Stimulated activated naive CD8-positive, alpha-beta T cell treated with anti-CD3 and anti-CD28 coated beads, Interleukin-15, amount 100 ng/mL, for 72 hours (primary cell): ENCODE data around the gene IFT122.

Experiments
- ATAC-seq: fragments of 150-1000 bp; cut with Tn5 transposase; 2 replicates; pipeline ENCODE4 v1.10.0; 2021; ENCODE audit warnings: mild to moderate bottlenecking, moderate library complexity
- DNase-seq, 2 donors: peaks; one replicate each; pipeline ENCODE4 v3.0.0; 2021 to 2022
- H3K27ac Mint-ChIP-seq, 2 donors: one replicate each; pipeline ENCODE4 v1.8.0; 2022; ENCODE audit warnings: mild to moderate bottlenecking in 2 of 2, mixed read lengths in 2 of 2, moderate library complexity in 2 of 2
- H3K27me3 Mint-ChIP-seq: one replicate; pipeline ENCODE4 v1.8.0; 2022; ENCODE audit warnings: mixed read lengths
- H3K4me1 Mint-ChIP-seq: one replicate; pipeline ENCODE4 v1.8.0; 2022; ENCODE audit warnings: mild to moderate bottlenecking, mixed read lengths
- H3K4me3 Mint-ChIP-seq, 2 donors: one replicate each; pipeline ENCODE4 v1.8.0; 2022; ENCODE audit warnings: mild to moderate bottlenecking in 2 of 2, mixed read lengths in 2 of 2, moderate library complexity in 1 of 2
- H3K9me3 Mint-ChIP-seq, 2 donors: one replicate each; pipeline ENCODE4 v1.8.0; 2022; ENCODE audit warnings: mixed read lengths in 2 of 2

The IFT122 gene

DNA sequence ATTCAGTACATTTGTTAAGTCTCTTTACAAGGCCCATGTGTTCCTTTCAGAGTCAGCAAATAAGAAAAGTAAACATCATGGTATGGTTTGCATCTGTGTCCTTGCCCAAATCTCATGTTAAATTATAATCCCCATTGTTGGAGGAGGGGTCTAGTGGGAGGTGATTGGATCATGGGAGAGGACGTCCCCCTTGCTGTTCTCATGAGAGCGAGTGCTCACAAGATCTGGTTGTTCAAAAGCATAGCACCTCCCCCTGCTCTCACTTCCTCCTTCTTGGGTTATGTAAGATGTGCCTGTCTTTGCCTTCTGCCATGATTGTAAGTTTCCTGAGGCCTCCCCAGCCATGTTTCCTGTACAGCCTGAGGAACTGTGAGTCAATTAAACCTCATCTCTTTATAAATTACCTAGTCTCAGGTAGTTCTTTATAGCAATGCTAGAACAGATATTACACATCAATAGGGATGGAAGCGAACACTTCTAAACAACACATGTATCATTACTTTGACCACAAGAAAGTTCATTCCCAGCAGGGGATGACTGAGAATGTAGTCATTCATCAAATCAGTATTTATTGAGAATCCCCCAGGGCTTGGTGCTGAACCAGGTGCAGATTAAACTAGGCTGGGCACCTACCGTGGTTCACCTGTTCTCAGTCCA is 15.7 kb upstream of the IFT122 start:
- H3K27ac Mint-ChIP-seq: peak overlapping the region; percentile 3 to 54
- DNase-seq (no peak), ATAC-seq (peak; percentile 39)

DNA sequence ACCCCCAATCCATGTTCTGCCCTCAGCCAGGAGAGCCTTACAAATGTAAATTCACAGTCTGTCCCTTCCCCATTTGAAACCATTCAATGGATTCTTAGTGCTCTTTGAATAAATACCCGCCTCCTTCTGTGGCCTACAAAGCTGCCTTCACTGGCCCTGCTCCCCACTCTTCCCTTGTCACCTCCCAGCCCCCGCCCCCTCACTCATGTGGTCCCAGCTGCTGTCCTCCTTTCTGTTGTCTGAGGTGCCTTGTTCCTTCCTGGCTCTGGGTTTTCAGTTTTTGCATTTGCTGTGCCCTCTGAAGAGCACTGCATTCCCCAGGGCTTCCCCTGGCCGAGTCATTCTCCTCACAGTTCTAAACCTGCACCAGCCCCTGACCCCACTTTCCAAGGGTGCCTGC is 14.8 kb upstream of the IFT122 start:
- Mint-ChIP-seq H3K27ac (peak overlapping the region; percentile 35 to 36), H3K4me1 (peaks cover 43% of the 10 kb centered on the region), H3K27me3 (peaks cover 18% of the 10 kb centered on the region), H3K9me3 (no peaks in the 10 kb centered on the region), H3K4me3 (no peak overlapping the region)
- DNase-seq: no peak
- ATAC-seq: no peak

More for the DNA sequence above, 15.7 kb upstream of the IFT122 start:
- Mint-ChIP-seq H3K9me3 (no peaks in the 10 kb centered on the region), H3K4me3 (no peak overlapping the region), H3K4me1 (peaks cover 35% of the 10 kb centered on the region), H3K27me3 (peaks cover 18% of the 10 kb centered on the region)

DNA sequence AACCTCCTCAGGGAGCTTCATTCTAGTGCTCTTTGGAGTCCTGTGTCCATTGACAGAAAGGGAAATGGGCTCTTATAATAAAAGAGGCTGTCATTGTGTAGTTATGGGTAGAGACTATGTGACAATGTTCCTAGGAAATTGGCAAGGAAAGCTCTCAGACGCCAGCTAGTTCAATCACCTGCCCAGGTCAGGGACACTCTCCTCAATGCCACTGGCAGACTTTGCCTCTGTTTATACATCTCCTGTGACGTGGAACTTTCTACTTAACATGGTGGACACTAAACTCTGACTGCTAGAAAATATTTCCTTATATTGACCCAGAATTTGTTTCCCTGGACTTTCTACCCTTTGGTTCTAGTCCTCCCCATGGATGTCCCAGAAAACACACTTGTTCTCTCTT is 14.4 kb upstream of the IFT122 start:
- no peak for DNase-seq
- no peak for ATAC-seq
- H3K27ac Mint-ChIP-seq: peak overlapping the region; percentile 35 to 36
- peaks cover 43% of the 10 kb centered on the region for H3K4me1 Mint-ChIP-seq
- no peaks in the 10 kb centered on the region for H3K9me3 Mint-ChIP-seq
- H3K27me3 Mint-ChIP-seq: peaks cover 18% of the 10 kb centered on the region
- no peak overlapping the region for H3K4me3 Mint-ChIP-seq

DNA sequence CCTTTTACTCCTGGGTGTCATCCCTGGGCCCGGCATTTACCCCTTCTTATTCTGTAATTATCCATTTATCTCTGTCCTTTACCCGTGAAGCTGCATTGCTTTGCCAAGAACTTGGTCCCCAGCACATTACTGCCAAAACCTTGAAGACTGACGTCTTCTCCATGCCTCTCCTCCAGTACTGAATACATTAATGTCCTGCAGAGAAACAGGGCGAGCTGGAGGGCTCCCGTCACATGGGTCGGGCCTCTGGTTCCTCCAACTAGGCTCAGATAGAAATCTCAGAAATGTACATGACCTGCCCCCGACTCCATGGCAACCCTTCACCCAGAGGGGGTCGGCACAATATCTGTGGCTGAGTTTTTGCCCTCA is 12.0 kb upstream of the IFT122 start:
- no peak for DNase-seq
- Mint-ChIP-seq H3K27ac (no peak overlapping the region), H3K4me1 (peaks cover 52% of the 10 kb centered on the region), H3K27me3 (peaks cover 18% of the 10 kb centered on the region), H3K4me3 (peak overlapping the region; percentile 78 to 80), H3K9me3 (no peaks in the 10 kb centered on the region)
- no peak for ATAC-seq

DNA sequence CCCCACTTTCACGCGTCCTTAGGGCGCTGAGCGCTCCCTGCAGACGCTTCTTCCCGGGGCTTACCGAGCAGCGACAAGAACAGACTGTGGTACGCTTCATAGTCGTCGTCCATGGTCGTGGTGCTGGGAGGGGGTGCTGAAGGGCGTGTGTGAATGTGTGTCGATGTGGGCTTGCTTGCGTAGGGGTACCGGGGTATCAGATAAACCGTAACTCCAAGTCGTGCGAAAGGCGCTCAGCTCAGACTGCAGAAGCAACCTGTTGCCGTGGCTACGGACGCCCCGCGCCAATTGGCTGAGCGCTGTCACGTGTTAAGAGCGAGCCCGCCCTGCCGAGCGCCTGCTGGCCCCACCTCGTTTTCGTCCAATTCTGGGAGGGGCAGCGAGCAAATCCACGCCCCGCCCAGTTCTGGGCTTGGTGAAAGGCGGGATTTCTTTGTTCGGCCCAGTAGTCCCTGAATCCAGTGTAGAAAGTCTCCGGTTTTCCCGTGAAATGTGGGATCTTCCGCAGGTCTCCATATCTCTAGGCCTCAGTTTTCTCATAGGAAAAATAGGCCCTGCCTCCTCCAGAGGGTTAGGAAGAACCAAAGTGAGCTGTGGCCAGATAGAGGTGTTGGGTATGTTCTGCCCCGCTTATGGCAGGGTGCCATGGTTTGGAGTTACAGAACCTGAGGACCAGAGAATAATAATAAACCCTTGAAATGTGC is 11.5 kb upstream of the IFT122 start, which contains the start of gene EFCAB12:
EFCAB12 (minus strand) TSS at position 261 of the 704 bp plus-strand sequence; CDS start at position 113, 148 bp downstream.
- Mint-ChIP-seq H3K4me1 (peaks cover 52% of the 10 kb centered on the region), H3K27ac (peak within 1 kb of the TSS in 1 of 2 donors; percentile 97), H3K4me3 (peak within 1 kb of the TSS; percentile 78 to 80), H3K9me3 (no peaks in the 10 kb centered on the region), H3K27me3 (peaks cover 18% of the 10 kb centered on the region)
- peak; percentile 95 for ATAC-seq
- peak; percentile 81 to 88 for DNase-seq

DNA sequence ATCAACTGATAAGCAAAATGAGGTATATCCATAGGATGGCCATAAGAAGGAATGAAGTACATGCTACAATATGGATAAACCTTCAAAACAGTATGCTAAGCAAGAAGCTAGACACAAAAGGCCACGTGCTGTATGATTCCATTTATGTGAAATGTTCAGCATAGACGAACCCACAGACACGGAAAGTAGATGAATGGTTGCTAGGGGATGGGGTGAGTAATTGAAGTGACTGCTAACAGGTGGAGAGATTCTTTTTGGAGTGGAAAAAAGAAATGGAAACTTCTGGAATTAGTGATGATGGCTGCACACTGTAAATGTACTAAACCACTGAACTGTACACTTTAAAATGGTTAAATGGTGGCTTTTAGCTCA is 11.0 kb upstream of the IFT122 start:
- no peaks in the 10 kb centered on the region for H3K9me3 Mint-ChIP-seq
- peak overlapping the region in 1 of 2 donors; percentile 80 for H3K4me3 Mint-ChIP-seq
- peak overlapping the region in 1 of 2 donors; percentile 97 for H3K27ac Mint-ChIP-seq
- H3K4me1 Mint-ChIP-seq: peaks cover 53% of the 10 kb centered on the region
- peak; percentile 31 for ATAC-seq
- no peak for DNase-seq
- H3K27me3 Mint-ChIP-seq: peaks cover 18% of the 10 kb centered on the region

DNA sequence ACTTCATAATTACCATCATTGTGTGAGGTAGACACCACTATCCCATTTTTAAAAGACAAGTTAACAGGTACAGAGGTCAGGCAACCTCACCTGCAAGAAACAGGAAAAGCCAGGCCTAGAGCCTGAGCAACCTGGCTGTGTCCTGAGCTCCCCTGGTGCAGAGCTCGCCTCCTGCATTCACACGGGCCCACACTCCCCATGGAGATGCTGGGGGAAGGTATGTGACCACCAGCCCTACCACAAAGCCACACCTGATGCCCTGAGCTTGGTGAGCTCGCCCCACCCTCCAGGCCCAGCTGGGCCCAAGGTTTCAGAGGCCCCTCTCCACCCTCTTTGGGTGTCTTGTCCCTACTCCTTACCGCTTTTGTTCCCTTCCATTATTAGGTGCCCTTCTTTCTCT is 10.4 kb upstream of the IFT122 start:
- Mint-ChIP-seq H3K4me3 (peak overlapping the region in 1 of 2 donors; percentile 15), H3K27ac (peak overlapping the region in 1 of 2 donors; percentile 93), H3K27me3 (peaks cover 18% of the 10 kb centered on the region), H3K4me1 (peaks cover 53% of the 10 kb centered on the region), H3K9me3 (no peaks in the 10 kb centered on the region)
- no peak for DNase-seq
- ATAC-seq: no peak

DNA sequence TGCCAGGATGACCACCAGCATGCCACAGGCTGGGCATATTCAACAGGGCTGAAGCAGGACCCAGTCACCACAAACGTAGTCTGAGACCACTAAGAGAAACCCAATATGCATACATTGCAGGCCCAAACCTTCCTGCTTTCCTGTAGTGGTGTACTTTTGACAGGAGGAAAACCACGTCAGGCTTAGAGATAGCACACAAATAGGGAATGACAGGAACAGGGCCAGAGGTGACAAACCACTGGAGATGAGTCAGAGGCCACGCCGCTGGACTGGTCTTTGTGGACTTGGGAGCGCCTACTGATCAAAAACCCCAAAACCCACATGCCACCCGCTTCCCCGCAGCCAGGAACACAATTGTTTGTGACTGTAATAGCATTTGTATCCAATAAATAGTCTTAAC is 8.0 kb upstream of the IFT122 start:
- Mint-ChIP-seq H3K27ac (no peak overlapping the region), H3K4me3 (no peak overlapping the region), H3K4me1 (peaks cover 69% of the 10 kb centered on the region), H3K27me3 (peaks cover 12% of the 10 kb centered on the region), H3K9me3 (no peaks in the 10 kb centered on the region)
- DNase-seq (no peak), ATAC-seq (no peak)

DNA sequence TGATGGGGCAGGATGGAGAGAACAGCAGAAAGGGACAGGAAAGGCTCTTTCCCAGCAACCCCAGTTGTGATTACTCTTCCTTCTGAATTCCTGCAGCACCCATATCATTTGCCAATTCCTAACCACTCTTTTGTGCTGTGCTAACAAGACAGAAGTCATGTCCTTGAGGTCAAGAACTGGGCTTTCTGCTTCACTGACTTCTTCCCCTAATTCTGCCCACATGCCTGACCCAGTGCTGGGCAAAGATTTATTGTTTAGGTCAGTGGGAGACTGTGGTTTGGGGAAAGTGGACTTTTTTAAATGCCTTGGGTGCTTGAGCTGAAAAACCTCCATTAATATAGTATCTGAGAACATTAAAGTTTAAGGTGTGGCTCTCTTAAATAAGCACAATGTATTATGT is 7.4 kb upstream of the IFT122 start:
- peaks cover 6% of the 10 kb centered on the region for H3K27me3 Mint-ChIP-seq
- ATAC-seq (no peak), DNase-seq (no peak)
- H3K4me3 Mint-ChIP-seq: no peak overlapping the region
- no peaks in the 10 kb centered on the region for H3K9me3 Mint-ChIP-seq
- no peak overlapping the region for H3K27ac Mint-ChIP-seq
- H3K4me1 Mint-ChIP-seq: peaks cover 69% of the 10 kb centered on the region

DNA sequence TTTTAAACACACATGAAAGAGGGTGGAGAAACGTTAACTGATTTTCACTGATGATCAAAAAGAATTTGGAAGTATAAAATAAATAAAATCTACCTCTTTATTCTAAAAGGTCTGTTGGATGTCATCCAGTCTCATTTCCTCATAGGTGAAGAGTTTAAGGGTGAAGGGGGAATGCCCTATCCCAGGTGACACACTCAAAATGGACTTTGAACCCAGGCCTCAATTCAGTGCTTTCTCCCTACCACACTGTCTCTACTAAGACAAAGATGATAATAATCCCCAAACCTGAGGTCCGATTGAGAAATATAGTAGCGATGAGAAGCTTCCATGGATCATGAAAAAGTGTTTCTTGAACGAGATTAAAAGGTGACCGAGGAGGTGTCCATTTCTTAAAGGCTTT is 6.5 kb upstream of the IFT122 start:
- Mint-ChIP-seq H3K4me3 (no peak overlapping the region), H3K4me1 (peaks cover 69% of the 10 kb centered on the region), H3K27ac (no peak overlapping the region), H3K9me3 (no peaks in the 10 kb centered on the region), H3K27me3 (no peaks in the 10 kb centered on the region)
- ATAC-seq (no peak), DNase-seq (no peak)

DNA sequence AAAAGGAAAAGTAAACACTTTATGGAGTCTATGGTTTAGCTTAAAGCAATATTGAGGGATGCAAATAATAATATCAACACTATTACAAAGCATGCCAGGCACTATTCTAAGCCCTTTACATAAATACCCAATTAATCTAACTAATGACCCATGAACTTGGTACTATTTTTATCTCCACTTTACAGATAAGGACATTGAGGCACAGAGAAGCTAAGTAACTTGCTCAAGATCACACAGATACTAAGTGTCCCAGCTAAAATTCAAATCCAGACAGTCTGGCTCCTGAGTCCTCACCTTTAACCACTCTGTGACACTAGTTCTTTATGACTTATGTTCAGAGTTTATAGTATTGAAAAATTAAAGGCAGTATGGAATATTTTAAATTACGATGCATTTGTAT is 5.9 kb upstream of the IFT122 start:
- ATAC-seq (no peak), DNase-seq (no peak)
- Mint-ChIP-seq H3K9me3 (no peaks in the 10 kb centered on the region), H3K27ac (no peak overlapping the region), H3K4me3 (no peak overlapping the region), H3K4me1 (peaks cover 65% of the 10 kb centered on the region), H3K27me3 (no peaks in the 10 kb centered on the region)

DNA sequence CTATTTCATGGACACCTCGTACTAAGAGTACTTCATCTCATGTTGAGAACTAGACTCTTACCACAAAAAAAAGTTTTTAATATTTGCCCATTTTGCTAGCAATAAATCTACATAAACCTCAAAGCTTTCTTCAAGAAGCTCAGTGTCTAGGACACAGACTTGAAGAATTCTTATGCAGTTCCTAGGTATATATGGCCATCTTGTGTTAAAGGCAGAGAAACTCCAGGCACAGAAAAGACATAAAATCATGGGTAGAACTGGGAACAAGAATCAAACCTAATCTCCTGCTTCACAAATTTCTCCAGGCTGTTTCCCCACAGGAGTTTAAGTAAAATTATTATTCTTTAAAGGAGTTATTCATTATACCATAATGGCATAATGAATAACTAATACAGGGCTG is 4.7 kb upstream of the IFT122 start:
- Mint-ChIP-seq H3K9me3 (no peaks in the 10 kb centered on the region), H3K4me3 (peak overlapping the region; percentile 13 to 46), H3K27ac (peak overlapping the region; percentile 54 to 58), H3K4me1 (peaks cover 55% of the 10 kb centered on the region), H3K27me3 (no peaks in the 10 kb centered on the region)
- DNase-seq (no peak), ATAC-seq (no peak)

DNA sequence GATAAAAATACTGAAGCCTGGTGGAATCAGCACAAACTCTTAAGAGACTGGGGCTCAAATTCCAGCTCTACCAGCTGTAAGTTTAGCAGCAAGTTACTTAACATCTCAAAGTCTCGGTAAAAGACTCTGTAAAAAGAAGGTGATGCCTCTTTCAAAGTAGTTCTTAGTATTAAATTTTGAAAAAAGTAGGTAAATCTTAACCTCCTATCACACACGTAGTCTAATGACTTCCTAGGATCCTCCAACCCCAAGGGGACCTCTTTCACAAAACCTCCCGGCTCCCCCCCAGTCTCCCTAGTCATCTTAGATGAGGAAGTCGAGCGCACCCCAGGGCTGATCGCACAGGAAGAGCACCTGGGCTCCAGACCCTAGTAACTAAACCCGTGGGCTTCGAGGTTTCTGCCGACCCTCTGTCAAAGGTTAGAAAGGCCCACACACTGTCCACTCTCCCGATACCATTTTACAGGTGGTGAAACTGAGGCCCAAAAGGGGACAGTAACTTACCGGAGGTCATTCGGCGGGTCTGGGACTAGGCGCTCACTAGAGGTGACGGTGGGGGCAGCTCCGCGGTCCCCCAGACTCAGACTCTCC is 703 bp upstream of the IFT122 start:
- Mint-ChIP-seq H3K27me3 (no peaks in the 10 kb centered on the region), H3K9me3 (no peaks in the 10 kb centered on the region), H3K4me1 (peaks cover 69% of the 10 kb centered on the region), H3K27ac (peak overlapping the region; percentile 88 to 93), H3K4me3 (peak overlapping the region; percentile 84 to 99)
- no peak for DNase-seq
- peak; percentile 21 for ATAC-seq

DNA sequence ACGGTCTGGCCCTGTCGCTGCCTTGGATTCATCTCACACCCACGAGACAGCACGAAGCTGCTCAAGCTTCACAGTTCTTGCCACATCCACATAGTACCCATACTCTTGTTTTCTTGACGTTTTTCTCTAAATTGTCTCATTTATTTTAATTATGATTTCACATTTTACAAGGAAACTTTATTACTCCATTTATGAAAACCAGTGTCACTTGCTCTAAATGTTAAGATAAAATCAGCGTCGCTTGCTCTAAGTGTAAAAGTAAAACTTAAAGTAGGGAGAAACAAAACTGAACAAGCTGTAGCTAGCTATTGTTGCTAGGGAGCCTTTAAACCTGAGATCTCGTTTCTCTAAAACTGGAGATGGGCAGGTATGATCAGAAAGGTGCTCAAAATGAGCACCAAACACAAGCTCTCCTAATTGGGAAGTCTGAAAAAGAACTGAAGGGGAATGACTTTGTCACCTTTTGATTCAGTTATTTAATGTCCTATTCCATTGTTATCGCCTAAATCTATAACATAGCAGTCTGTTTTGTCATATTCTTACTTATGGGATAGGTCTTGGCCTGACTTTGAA is 680 bp downstream of the IFT122 start:
- H3K27ac Mint-ChIP-seq: peak overlapping the region; percentile 88 to 98
- H3K27me3 Mint-ChIP-seq: no peaks in the 10 kb centered on the region
- H3K4me1 Mint-ChIP-seq: peaks cover 55% of the 10 kb centered on the region
- H3K4me3 Mint-ChIP-seq: peak overlapping the region; percentile 84 to 99
- H3K9me3 Mint-ChIP-seq: no peaks in the 10 kb centered on the region
- DNase-seq (no peak), ATAC-seq (no peak)

DNA sequence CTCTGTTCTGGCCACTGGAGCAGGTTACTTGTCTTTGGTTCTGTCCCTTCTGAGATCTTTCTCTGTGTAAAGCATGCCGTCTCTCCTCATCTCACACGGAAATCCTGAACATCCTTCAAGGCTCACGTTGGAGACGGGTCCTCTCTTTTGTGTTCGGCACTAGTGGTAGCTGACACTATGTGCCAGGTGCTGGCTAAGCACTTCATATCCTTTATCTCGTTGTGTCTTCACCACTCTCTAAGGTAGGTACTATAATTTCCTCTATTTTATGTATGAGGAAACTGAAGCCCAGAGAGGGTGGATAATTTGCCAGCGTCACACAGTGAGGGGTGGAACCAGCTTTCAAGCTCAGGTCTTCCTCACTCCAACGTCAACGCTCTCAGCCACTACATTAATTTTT is 1.2 kb downstream of the IFT122 start:
- peaks cover 50% of the 10 kb centered on the region for H3K4me1 Mint-ChIP-seq
- no peaks in the 10 kb centered on the region for H3K9me3 Mint-ChIP-seq
- DNase-seq: no peak
- peak overlapping the region; percentile 30 to 98 for H3K27ac Mint-ChIP-seq
- no peaks in the 10 kb centered on the region for H3K27me3 Mint-ChIP-seq
- H3K4me3 Mint-ChIP-seq: peak overlapping the region; percentile 84 to 99
- no peak for ATAC-seq

DNA sequence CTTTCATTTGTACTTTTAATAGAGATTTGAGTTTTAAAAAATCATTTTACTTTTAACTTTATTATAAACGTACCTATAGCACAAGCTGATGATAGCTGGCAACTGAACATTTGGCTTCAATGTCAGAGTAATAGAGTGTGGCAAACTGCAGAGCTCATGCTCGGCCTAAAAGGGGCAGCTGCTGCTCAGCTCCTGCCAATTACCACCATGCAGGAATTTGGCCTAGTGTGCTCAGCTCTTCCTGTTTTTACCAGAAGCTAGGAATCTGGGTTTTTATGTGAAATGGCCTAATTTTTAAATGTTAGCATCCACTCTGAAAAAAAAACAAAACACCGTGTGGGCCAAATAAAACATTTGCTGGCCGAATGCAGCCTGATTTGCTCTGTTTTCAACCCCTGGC is 1.8 kb downstream of the IFT122 start:
- no peaks in the 10 kb centered on the region for H3K27me3 Mint-ChIP-seq
- no peaks in the 10 kb centered on the region for H3K9me3 Mint-ChIP-seq
- H3K4me1 Mint-ChIP-seq: peaks cover 44% of the 10 kb centered on the region
- H3K4me3 Mint-ChIP-seq: peak overlapping the region; percentile 84 to 99
- DNase-seq (no peak), ATAC-seq (no peak)
- H3K27ac Mint-ChIP-seq: no peak overlapping the region
